Measurements from ENCODE around the gene ASXL1.

The ASXL1 gene

GRCh38 chr20:32411955-32412706, 54.0 kb downstream of the ASXL1 start:
- no peak for DNase-seq

- no peak for DNase-seq
Measured at GRCh38 chr20:32415494-32415893, 57.4 kb downstream of the ASXL1 start.

- no peak for DNase-seq
Measured at GRCh38 chr20:32416206-32416605, 58.1 kb downstream of the ASXL1 start.

- DNase-seq, result no peak
Measured at GRCh38 chr20:32418376-32418775, 60.2 kb downstream of the ASXL1 start.

GRCh38 chr20:32421290-32421689, 63.2 kb downstream of the ASXL1 start:
- DNase-seq, result no peak

- no peak for DNase-seq
Measured at GRCh38 chr20:32427996-32428395, 69.9 kb downstream of the ASXL1 start.

- no peak for DNase-seq
Measured at GRCh38 chr20:32429343-32429742, 71.2 kb downstream of the ASXL1 start.

GRCh38 chr20:32429745-32430360, 71.7 kb downstream of the ASXL1 start:
- DNase-seq, result no peak

- DNase-seq, result no peak
Measured at GRCh38 chr20:32431457-32431856, 73.3 kb downstream of the ASXL1 start.

GRCh38 chr20:32432277-32432676, 74.1 kb downstream of the ASXL1 start:
- no peak for DNase-seq

- no peak for DNase-seq
Measured at GRCh38 chr20:32433311-32434021, 75.3 kb downstream of the ASXL1 start.

- DNase-seq, result no peak
Measured at GRCh38 chr20:32434434-32434833, 76.3 kb downstream of the ASXL1 start.

GRCh38 chr20:32435449-32436107, 77.4 kb downstream of the ASXL1 start:
- no peak for DNase-seq

- DNase-seq, result no peak
Measured at GRCh38 chr20:32436142-32436861, 78.2 kb downstream of the ASXL1 start.

- no peak for DNase-seq
Measured at GRCh38 chr20:32436968-32437367, 78.8 kb downstream of the ASXL1 start.

GRCh38 chr20:32437391-32438074, 79.4 kb downstream of the ASXL1 start:
- DNase-seq, result no peak

- DNase-seq, result no peak
Measured at GRCh38 chr20:32438331-32438858, 80.3 kb downstream of the ASXL1 start.

GRCh38 chr20:32439132-32439829, 81.2 kb downstream of the ASXL1 start:
- DNase-seq, result no peak

GRCh38 chr20:32440069-32440757, 82.1 kb downstream of the ASXL1 start:
- no peak for DNase-seq

- no peak for DNase-seq
Measured at GRCh38 chr20:32440758-32441078, 82.6 kb downstream of the ASXL1 start.

GRCh38 chr20:32441638-32442037, 83.5 kb downstream of the ASXL1 start:
- no peak for DNase-seq
